HG02759 (cell line): Measurements from ENCODE around the gene PCGF1.
"Not testable (repeated sequence)": the region's sequence is repeated elsewhere in the genome, so short reads cannot be mapped to it uniquely, and the experiment has no call there.

Experiments
- ATAC-seq: cut with Tn5 transposase; IDR thresholded peaks from one replicate; pipeline ENCODE4 v1.9.1; 2021; ENCODE audit warnings: mild to moderate bottlenecking, moderate library complexity; ENCODE audit not compliant: unreplicated experiment

The PCGF1 gene

DNA sequence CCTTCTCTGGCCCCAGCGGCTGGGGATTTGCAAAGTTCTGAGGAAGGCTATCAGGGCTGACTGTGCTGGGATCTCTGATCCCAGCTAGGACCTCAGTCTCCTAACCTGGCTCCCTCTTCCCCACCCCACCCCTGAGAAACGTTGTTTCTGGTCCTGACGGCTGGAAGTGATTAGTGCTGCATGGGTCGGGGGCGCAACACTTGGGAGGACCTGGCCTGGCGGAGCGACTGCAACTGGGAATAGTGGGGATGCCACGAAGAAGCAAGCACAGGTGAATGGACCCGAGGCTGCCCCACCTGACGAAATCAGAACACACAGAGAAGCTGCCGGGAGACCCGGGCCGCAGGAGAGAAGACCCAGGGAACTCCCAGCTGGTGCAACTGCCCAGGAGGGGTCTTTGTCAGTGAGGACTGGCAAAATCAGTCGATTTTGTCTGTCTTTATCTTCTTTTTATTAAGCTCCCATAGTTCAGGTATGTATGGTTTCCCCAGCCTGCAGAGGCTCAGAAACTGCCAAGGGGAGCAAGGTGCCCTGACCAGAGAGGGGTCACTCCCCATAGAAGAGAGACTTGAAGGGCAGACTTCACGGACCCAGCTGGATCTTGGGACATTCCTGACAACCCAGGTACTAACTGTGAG, 7.4 kb downstream of the PCGF1 start:
- no peak for ATAC-seq

DNA sequence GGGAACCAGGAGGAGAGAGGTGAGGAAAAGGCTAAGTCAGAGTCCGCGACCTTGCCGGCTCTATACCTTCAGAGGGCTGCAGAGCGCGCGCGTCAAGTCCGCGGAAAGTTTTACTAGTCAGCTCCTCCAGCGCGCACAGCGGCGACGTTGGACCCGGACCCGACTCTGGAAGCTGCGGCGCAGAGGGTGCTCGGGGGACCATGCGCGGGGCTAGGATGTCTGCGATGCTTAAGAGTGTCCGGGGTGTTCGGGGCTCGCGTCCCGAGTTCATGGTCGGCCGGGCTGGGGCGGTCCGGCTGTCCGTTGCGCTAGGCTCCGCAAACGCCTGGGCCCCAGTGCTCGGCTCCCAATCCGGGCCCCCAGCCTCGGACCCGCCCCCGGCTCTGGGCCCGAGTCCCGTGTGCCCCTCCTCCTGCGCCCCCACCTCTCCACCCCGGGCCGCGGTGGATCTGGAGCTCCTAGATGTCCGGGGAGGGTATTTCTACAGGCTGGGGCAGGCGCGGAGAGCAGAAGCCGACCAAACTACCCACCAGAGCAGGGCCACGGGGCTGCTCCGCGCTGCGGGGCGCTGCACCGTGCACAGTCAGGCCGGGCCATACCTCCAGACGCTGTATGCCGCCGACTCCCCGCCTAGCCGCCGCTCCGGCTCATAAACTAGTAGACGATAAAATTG, 8.1 kb downstream of the PCGF1 start, which contains the start of gene LBX2:
Gene LBX2 (minus strand): TSS at position 337 of the 673 bp plus-strand sequence. CDS start 66 bp downstream, at position 271.
- no peak for ATAC-seq

DNA sequence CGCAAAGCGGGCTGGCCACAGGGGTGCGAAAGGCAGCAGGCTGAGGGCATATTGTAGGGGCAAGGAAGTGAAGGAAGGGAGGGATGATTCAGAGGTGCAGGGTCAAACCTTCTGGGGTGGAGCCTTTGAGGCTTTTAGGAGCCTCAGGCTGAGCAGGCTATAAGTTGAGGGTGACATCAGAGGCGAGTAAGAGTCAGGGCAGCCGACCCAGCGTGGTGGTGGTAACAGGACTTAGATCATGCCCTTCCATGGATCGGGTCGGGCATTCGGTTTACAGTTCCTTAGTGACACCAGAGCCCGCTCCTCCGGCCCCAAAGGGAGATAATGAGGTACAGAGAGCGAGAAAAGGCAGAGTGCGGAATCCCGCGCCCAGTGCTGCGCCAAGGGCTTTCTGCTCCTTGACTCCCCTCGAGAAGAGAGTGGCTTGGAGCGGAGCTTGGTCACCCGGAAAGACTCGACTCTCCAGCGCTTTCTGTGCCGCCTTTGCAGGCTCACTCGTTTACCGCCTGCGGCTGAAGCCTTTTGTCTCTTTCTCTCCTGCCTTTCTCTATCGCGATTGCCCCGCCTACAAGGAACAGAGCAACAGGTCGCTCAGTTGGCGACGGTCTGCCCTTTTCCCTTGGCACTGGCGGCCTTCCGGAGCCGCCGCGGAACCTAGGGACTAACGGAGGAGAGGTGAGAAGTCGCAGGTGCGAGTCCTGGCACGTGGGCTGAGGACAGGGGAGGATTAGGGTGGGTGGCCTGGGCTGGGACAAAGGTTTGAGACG, 8.8 kb downstream of the PCGF1 start:
- no peak for ATAC-seq

DNA sequence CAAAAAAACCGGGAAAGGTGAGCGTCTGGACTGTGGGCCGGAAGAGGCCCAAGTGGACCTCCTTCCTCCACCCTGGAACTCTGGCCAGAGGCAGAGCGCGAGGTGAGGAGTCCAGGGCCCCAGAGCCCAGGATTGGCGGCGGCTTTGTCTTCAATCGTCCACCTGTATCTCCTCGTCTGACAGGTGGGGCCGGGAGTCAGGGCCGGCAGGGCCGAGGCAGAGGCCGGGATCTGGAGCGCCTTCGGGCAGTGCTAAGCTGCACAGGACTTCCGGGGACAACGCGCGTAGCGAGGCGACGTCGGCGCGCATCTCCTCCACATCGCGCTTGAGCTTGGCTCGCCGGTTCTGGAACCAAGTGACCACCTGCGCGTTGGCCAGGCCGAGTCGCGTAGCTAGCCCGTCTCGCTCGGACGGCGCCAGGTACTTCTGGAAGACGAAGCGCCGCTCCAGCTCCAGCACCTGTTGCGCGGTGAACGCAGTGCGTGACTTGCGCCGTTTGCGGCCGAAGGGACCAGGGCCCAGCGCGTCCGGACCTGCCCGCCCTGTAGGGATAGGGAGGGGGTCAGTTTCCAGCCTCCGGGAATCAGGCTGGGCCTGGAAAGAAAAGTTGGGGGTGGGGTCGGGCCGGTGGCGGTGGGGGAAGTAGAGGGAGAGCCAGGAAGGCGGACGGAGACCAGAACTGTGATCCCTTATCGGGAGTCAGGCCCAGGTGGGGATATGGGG, 9.6 kb downstream of the PCGF1 start:
- ATAC-seq, result no peak

DNA sequence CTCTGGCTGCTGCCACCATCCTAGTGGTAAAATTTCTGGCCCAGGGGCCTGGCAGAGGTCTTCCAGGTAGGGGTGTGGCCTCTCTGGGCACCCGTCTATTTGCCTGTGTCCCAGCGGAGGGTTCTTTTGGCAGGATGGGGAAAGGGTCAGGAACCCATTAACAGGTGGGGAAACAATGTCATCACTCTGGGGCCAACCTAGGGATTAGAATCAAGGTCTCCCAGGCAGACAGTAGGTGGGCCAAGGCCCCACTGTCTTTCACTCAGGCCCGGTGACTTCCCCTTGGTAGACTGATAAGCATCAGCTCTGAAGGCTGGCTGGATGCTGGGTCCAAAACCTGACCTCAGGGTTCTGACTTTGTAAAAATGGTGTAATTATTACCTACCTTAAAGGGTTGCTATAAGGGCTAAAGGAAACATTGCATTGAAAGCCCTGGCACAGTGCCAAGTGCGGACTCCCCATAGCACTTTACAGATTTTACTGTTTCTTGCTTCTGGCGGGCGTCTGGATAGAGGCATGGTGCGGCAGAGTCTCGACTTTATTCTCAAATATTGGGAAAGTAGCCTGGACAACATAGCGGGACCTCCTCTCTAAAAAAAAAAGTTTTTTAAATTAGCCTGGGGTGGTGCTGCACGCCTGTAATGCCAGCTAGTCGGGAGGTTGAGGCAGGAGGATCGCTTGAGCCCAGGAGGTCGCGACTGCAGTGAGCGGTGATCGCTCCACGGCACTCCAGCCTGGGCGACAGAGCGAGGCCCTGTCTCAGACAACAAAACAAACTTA, 10.3 kb downstream of the PCGF1 start:
- ATAC-seq, result no peak

DNA sequence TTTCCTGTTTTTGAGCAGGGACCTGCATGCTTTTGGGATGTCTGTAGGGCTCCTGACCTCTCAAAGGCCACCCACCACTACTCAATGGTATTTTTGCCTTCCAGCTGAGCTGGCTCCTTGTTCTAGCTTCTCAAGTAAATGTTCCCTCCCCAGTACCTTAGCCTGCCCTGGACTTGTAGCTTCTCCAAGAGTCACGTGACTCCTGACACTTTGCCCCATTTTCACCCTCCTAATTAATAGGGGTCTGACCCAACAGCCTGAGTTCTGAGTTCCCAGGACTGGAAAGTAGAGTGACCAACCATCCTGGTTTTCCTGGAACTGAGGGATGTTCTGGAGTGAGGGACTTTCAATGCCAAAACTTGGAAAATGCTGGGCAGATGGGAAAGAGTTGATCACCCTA, 12.1 kb downstream of the PCGF1 start:
- ATAC-seq, result no peak

DNA sequence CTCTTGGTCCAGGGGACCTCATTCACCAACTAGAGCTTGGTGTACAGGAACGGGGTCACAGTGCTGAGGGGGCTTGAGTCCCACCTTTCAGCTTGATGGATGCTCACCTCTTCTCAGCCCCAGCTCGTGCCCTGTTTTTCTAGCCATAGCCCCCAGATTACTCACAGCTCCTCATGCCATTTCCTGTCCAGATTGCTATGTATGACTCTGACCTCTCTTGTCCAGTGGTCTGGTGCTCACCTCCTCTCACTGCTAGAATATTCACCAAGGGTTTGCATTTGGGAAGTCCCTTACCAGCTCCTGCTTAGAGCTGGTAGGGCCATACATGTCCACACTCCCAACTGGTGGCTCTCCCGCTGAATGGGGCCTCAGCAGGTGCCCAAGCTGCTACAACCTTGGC, 13.9 kb downstream of the PCGF1 start:
- ATAC-seq, result no peak

DNA sequence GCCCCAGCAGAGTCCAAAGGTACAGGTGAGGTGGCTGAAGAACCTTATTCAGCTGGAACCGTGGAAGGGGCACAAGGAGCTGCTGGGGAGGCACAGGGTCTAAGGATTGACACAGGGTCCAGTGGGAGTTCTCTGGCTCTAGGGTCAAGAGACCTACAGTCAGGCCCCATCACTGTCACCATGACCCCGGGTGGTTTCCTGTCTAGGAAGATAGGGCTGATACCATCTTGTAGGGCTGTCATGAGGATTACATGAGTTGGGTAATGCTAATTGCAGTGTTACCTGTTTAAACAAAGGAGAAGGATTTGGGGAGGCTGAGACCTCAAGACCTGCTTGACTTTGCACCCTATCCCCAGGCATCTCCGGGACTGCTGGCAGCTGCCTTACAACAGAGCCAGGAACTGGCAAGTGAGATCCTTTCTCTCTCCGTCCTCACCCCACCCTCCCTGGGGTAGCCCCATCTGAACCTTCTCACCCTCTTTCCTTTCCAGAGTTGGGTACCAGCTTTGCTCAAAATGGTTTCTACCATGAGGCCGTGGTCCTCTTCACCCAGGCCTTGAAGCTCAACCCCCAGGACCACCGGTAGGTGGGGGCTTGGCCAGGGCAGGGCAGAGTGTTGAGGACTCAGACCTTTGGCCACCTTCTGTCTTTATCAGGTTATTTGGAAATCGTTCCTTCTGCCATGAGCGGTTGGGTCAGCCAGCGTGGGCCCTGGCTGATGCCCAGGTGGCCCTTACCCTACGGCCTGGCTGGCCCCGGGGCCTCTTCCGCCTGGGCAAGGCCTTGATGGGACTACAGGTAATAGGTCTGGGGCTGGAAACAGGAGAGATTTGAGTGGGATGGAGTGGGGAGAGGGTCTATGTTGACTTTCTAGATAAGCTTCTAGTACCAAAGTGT, 15.6 kb downstream of the PCGF1 start:
- no peak for ATAC-seq

DNA sequence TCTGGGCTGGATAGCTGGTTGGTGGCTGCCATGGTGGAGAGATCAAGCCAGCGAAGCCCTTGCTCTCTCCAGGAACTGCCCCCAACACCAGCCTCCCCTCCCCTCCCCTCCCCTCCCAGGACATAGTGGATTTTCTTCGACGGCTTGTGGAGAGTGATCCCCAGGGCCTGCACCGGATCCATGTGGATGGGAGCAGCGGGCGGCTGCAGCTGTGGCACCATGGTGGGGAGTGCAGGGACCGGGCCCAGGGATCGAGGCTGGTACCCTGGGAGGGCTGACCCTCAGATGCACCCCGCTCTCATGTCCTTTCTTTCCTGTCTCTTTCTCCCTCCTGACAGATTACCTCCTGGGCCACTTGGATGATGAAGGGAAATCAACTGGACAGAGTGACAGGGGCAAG, 17.6 kb downstream of the PCGF1 start:
- ATAC-seq, result no peak

DNA sequence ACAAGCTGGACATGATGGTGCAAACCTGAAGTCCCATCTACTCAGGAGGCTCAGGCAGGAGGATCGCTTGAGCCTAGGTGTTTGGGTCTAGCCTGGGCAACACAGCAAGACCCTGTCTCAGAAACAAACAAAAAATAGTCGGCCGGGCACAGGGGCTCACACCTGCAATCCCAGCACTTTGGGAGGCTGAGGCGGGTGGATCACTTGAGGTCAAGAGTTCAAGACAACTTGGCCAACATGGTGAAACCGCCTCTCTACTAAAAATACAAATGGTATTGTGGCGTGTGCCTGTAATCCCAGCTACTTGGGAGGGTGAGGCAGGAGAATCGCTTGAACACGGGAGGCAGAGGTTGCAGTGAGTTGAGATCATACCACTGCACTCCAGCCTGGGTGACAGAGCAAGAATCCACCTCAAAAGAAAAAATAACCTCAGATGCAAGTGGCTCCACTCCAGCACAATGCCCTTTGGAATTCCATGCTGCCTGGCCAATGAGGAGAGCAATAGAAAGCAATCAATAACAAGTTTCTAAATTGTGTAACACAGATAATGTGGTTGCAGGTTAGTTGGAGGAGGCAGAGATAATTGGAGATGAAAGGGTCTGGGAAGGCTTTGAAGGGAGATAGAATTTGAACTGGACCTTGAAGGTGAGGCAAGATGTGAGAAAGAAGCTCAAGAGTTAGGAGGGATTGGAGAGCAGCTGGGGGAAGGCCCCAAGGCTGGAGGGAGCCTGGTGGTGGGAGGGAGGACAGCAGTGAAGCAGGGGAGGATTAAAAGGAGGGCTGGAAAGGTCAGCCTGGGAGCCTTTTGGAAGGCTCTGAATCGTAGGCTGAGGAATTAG, 18.6 kb downstream of the PCGF1 start:
- no peak for ATAC-seq

DNA sequence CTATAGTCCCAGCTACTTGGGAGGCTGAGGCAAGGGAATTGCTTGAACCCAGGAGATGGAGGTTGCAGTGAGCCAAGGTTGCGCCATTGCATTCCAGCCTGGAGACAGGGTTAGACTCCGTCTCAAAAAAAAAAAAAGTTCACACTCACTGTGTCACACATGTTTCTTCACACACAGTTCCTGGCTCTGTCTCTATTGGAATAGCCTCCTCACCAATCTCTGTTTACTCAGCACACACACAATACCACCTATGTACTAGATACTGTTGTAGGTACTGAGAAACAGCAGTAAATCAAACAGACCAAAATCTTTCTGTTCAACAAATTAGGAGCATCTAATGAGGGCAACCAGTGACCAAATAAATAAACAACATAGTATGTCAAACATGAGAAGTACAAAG, 21.4 kb downstream of the PCGF1 start:
- no peak for ATAC-seq

DNA sequence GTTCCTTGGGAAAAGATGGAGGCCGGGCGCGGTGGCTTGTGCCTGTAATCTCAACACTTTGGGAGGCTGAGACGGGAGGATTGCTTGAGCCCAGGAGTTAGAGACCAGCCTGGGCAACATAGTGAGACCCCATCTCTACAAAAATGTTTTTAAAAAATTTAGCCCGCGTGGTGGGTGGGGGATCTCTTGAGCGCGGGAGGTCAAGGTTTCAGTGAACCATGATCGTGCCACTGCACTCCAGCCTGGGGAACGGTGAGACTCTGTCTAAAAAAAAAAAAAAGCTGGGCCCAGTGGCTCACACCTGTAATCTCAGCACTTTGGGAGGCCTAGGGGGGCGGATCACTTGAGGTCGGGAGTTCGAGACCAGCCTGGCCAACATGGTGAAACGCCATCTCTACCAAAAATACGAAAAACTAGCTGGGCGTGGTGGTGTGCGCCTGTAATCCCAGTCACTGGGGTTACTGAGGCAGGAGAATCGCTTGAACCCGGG, 23.8 kb downstream of the PCGF1 start:
- ATAC-seq, result not testable (repeated sequence)

DNA sequence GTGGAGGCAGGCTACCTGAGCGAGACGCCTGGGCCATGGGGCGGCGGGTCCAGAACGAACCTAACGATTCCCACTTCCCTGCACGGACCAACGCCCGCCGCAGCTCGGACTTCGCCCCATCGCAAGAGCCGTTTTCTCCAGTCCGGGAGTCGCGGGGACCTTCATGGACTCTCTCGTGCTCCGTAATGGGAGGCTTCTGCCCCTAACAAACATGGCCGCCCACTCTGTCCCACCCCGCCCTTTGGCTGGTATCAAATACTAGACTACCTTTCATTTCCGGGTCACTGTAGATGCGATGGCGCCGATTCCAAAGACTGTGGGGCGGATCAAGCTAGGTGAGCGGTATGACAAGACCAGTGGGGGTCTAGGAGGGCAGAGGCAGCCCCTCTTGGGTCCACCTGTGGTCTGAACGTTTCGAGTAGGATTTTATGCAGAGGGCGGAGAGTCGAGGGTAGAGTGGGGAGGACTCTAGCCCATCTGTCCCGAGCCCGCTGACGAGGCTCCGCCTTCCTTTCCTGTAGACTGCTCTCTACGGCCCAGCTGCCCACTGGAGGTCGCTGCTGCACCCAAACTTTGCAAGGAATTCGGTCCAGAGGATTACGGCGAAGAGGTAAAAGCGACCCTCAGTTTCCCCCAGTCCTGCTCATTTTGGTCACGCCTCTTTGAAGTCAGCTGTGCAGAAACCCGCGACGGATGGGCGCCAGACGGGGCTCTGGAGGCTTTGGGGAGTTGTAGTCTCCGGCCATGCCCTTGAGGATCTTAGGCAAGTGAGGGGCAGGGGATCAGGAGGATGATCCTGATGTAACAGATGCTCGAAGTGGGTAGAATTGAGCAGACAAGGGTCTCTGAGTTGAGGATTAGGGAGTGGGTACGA, 24.5 kb downstream of the PCGF1 start, which contains the start of the genes CCDC142 and TTC31:
Gene CCDC142 (minus strand): TSS at position 198 of the 874 bp plus-strand sequence. CDS start 161 bp downstream, at position 37.
Gene TTC31 (plus strand): TSS at position 281 of the 874 bp plus-strand sequence. CDS start 15 bp downstream, at position 296.
- peak; percentile 90 for ATAC-seq

DNA sequence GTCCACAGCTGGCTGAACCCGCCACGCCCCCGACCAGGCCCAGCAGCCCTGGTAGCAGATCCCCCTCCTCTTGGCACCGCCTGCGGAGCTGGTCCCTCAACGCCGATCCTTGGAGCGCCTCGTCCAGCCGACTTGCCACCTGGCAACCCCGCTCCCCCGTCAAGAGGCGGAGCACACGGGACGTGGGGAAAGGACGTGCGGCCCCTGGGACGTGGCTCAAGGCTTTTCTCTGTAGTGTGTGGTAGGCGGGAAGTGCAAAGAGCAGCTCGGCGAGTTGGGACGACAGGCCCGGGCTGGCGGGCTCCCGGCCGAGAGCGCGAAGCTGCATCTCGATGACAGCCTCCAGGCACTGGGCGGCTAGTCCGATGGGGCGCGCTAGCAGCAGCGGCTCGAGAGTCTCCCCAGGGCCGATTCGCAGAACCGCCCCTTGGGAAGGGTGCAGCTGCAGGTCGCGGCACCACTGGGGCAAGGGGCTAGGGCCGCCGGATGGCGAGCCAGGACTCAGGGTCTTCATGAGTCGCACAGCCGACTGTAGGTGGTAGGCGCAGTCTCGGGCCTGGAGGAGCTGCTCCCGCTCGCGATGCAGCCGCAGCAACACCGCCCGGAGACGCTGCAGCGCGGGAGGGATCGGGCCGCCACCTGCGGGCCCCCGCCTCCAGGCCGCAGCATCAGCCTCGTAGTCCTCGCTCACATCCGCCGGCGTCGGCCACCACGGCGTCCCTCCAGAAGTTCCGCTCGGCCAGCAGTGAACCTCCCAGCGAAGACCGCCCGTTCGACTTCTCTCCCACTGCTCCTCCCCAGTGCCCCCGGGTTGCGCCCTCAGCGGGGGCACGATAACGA, 25.3 kb downstream of the PCGF1 start:
- peak; percentile 49 for ATAC-seq

DNA sequence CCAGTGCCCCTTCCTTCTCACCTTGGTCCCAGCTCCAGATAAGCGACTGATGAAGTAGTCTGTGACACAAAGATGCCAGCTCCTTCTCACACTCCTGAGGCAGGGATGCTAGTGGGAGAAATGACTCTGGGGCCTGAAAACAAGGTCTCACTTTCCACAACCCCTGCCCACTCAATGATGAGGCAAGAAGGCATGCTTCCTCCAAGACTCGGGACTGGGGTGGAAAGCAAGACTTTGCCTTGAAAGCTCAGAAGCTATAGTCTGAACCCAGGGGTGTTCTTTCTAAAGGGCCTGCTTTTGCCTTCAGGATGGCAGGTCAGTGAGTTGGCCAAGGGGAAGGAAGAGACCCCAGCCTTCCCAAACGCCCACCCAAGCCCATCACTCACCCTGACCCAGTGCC, 26.1 kb downstream of the PCGF1 start:
- ATAC-seq, result no peak

DNA sequence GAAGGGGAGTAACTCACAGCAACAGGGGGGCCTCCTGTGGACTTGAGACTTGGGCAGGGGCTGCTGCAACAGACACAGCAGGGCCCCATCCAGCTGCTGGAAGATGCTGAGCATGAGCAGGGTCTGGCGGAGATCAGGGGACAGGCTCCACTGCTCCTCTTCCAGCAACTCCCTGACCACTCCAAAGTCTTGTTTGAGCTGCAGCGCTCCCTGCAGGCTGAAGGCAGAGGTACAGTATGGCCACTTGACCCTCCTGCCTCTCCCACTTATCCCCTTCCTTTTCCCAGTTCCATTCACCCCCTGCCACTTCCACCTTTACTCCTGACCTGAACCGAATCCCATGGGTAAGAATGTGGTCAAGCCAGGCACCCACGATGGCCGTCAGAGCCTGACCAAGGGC, 32.6 kb downstream of the PCGF1 start:
- no peak for ATAC-seq
